Caco-2 (cell line): Measurements from ENCODE around the gene CRYGC. TPM values are rescaled to one million over a fixed set of nuclear protein-coding genes. Genes with fewer than 3 reads are reported as not detected.
"Not testable (repeated sequence)": the region's sequence is repeated elsewhere in the genome, so short reads cannot be mapped to it uniquely, and the experiment has no call there.

ENCODE experiments used
- BruUV-seq: library from RNA; stranded (reverse); fragments of 400-500 nt; replicated peaks from 2 replicates; lab custom pipeline; 2021; lab: Mats Ljungman, UMichigan
- CTCF ChIA-PET: fragments of 300-600 bp; sonication (Branson Sonifier 250); formaldehyde crosslinking; loops from one replicate; lab custom pipeline; 2022; ENCODE audit warnings: antibody characterized with exemption; lab: Charles Lee
- POLR2A ChIA-PET: fragments of 300-600 bp; sonication (Branson Sonifier 250); formaldehyde crosslinking; loops from one replicate; lab custom pipeline; 2022; ENCODE audit warnings: antibody characterized with exemption; lab: Charles Lee
- DNase-seq, 2 experiments: peaks; one replicate each; pipeline versions ENCODE4 v3.0.0 to v3.0.0-alpha.2; 2020 to 2022
- H3K27me3 ChIP-seq: replicated peaks from 2 replicates; pipeline ENCODE4 v1.6.0; 2011; ENCODE audit warnings: low read length; ENCODE audit not compliant: control insufficient read depth, insufficient read depth
- H3K36me3 ChIP-seq: 2 replicates; pipeline ENCODE4 v1.5.1; 2011; ENCODE audit warnings: low read length; ENCODE audit not compliant: control insufficient read depth, insufficient read depth
- H3K4me1 ChIP-seq: fragments of 250-450 bp; sonication (Bioruptor Pico); 2 replicates; pipeline ENCODE4 v1.5.1; 2020; ENCODE audit warnings: mild to moderate bottlenecking
- H3K4me3 ChIP-seq: 2 replicates; pipeline ENCODE4 v1.5.1; 2011; ENCODE audit warnings: low read depth, mild to moderate bottlenecking, control low read depth, low read length
- H3K9me3 ChIP-seq: fragments of 250-450 bp; sonication (Bioruptor Pico); 2 replicates; pipeline ENCODE4 v1.5.1; 2020; ENCODE audit warnings: mild to moderate bottlenecking, moderate library complexity
- H3K27ac Mint-ChIP-seq: one replicate; pipeline ENCODE4 v1.8.0; 2022; ENCODE audit warnings: mixed read lengths; ENCODE audit not compliant: unreplicated experiment
- H3K27me3 Mint-ChIP-seq: one replicate; pipeline ENCODE4 v1.8.0; 2022; ENCODE audit warnings: mixed read lengths; ENCODE audit not compliant: insufficient read depth, unreplicated experiment
- H3K36me3 Mint-ChIP-seq: one replicate; pipeline ENCODE4 v1.8.0; 2022; ENCODE audit warnings: mild to moderate bottlenecking, mixed read lengths; ENCODE audit not compliant: insufficient read depth, unreplicated experiment
- H3K4me1 Mint-ChIP-seq: one replicate; pipeline ENCODE4 v1.8.0; 2022; ENCODE audit warnings: low read depth, mixed read lengths; ENCODE audit not compliant: unreplicated experiment
- H3K4me3 Mint-ChIP-seq: one replicate; pipeline ENCODE4 v1.8.0; 2022; ENCODE audit warnings: mild to moderate bottlenecking, moderate library complexity, mixed read lengths; ENCODE audit not compliant: unreplicated experiment
- H3K9me3 Mint-ChIP-seq: one replicate; pipeline ENCODE4 v1.8.0; 2022; ENCODE audit warnings: mixed read lengths; ENCODE audit not compliant: unreplicated experiment
- intact Hi-C: fragments of 100-400 bp; cut with micrococcal nuclease; formaldehyde crosslinking; loops from one replicate; pipeline ENCODE4 v1.10.0; 2022; ENCODE audit not compliant: unreplicated experiment
- total RNA-seq: library from RNA; stranded (reverse); gene quantifications from 2 replicates; pipeline ENCODE4 v1.2.3, GENCODE V29; 2022
- TF ChIP-seq, protein P1 (sequence below), 2 experiments: fragments of 200-600 bp in 1 of 2; IDR thresholded peaks; 1 replicate in 1 of 2; 2 replicates in 1 of 2; pipeline versions ENCODE4 v1.5.1 to v1.8.0; 2011 to 2022; ENCODE audit warnings: antibody characterized with exemption in 1 of 2, control low read depth in 1 of 2, inconsistent platforms in 1 of 2, low read depth in 1 of 2, low read length in 1 of 2, mild to moderate bottlenecking in 1 of 2, moderate library complexity in 1 of 2; ENCODE audit not compliant: insufficient read depth in 1 of 2, severe bottlenecking in 1 of 2, unreplicated experiment in 1 of 2

The CRYGC gene
- total RNA-seq, 1 experiment from 2014 or later, result not detected

DNA sequence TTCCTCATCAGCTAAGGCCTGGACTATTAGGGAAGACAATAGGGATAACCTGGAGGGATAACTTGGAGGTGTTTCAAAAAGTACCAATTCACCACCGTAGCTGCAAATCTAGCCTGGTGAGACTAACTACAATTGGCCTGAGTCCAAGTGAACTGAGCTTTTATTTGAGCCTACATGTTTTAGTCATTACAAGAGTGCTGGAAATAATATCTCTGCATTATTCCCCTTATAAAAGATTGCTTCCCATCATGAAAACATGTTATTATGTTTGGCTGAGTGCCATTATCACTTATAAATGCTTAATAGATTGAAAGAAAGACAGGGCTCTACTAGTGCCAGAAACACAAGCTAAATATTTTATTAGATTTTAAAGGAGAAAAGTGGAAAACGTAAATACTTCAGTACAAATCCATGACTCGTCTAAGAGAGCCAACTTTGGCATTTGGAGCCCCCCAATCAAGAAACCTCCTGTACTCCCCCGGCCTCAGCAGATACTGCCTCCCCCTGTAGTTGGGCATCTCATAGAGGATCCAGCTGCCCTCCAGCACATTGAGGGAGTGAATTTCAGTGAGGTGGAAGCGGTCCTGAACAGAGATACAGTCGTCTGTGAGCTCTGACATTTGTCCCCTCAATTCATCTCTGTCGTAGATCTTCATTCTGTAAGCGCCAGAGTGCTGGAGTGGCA is 12.8 kb upstream of the CRYGC start:
- DNase-seq, result no peak
- no TSS peak for BruUV-seq
- Mint-ChIP-seq H3K9me3 (peaks cover 10% of the 10 kb centered on the region), H3K36me3 (no peaks in the 10 kb centered on the region), H3K27me3 (no peaks in the 10 kb centered on the region), H3K27ac (no peak overlapping the region), H3K4me3 (no peak overlapping the region), H3K4me1 (peaks cover 11% of the 10 kb centered on the region)
- Histone ChIP-seq H3K4me3 (no peak overlapping the region), H3K9me3 (peaks cover 5% of the 10 kb centered on the region; the same call in 1 of the 2 replicates), H3K4me1 (peaks cover 6% of the 10 kb centered on the region), H3K27me3 (no peaks in the 10 kb centered on the region), H3K36me3 (no peaks in the 10 kb centered on the region)
- ChIA-PET CTCF (interaction anchor here (1.3 kb wide), 1 partner anchor 33 kb away, joined by 4 read pairs; no protein-coding TSS in a partner anchor), POLR2A (interaction anchor here (0.8 kb wide), 1 partner anchor 42 kb away, joined by 3 read pairs; no protein-coding TSS in a partner anchor)
- TF ChIP-seq, protein P1, sequence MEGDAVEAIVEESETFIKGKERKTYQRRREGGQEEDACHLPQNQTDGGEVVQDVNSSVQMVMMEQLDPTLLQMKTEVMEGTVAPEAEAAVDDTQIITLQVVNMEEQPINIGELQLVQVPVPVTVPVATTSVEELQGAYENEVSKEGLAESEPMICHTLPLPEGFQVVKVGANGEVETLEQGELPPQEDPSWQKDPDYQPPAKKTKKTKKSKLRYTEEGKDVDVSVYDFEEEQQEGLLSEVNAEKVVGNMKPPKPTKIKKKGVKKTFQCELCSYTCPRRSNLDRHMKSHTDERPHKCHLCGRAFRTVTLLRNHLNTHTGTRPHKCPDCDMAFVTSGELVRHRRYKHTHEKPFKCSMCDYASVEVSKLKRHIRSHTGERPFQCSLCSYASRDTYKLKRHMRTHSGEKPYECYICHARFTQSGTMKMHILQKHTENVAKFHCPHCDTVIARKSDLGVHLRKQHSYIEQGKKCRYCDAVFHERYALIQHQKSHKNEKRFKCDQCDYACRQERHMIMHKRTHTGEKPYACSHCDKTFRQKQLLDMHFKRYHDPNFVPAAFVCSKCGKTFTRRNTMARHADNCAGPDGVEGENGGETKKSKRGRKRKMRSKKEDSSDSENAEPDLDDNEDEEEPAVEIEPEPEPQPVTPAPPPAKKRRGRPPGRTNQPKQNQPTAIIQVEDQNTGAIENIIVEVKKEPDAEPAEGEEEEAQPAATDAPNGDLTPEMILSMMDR (IDR thresholded peaks at IDR 0.05; ENCODE audit: insufficient read depth in 1 of 2, low read depth in 1 of 2, low read length in 1 of 2, severe bottlenecking in 1 of 2, unreplicated experiment in 1 of 2), result no peak
- intact Hi-C loops, result loop anchor here (2.0 kb wide), 1 partner anchor 24 kb away; no protein-coding TSS in a partner anchor

DNA sequence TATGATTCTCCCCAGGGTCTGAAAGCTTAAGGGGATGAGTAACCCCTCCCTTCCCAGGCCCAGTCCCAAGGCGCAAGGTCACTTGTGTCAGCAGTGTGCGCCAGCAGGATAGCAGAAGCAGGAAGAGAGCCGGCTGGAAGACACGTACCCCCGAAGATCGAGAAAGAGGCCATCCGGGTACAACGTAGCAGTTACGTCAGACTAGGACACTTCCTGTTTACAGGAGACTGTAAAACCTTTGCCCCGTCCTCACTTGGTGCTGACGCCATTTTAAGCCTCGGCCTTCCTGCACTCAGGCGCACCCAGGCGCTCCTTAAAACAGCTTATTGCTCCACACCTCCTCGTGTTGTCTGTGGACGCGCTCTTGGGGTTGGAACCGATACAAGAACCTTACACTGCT is 9.8 kb upstream of the CRYGC start:
- Histone ChIP-seq H3K4me3 (no peak overlapping the region), H3K4me1 (peaks cover 30% of the 10 kb centered on the region), H3K36me3 (no peaks in the 10 kb centered on the region), H3K9me3 (peaks cover 5% of the 10 kb centered on the region; the same call in 1 of the 2 replicates), H3K27me3 (no peaks in the 10 kb centered on the region)
- BruUV-seq, result no TSS peak
- intact Hi-C loops, result no loop called here
- Mint-ChIP-seq H3K9me3 (peaks cover 12% of the 10 kb centered on the region), H3K27ac (no peak overlapping the region), H3K27me3 (no peaks in the 10 kb centered on the region), H3K4me3 (no peak overlapping the region), H3K36me3 (no peaks in the 10 kb centered on the region), H3K4me1 (peaks cover 24% of the 10 kb centered on the region)
- no peak for DNase-seq
- ChIA-PET POLR2A (no interaction called here), CTCF (no interaction called here)
- TF ChIP-seq, protein P1 (IDR thresholded peaks at IDR 0.05; ENCODE audit: insufficient read depth in 1 of 2, low read depth in 1 of 2, low read length in 1 of 2, severe bottlenecking in 1 of 2, unreplicated experiment in 1 of 2), result no peak

DNA sequence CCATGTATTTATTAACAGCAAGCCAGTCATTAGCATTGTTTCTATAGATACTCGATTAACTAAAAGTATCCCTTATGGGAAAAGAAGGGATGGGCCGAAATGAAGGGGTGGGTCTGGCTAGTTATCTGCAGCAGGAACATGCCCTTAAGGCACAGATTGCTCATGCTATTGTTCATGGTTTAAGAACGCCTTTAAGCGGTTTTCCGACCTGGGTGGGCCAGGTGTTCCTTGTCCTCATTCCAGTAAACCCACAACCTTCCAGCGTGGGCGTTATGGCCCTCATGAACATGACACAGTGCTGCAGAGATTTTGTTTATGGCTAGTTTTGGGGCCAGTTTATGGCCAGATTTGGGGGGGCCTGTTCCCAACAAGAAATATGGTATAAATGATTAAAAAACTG is 8.7 kb upstream of the CRYGC start:
- H3K4me3 Mint-ChIP-seq, H3K9me3 ChIP-seq, H3K27ac Mint-ChIP-seq, H3K27me3 Mint-ChIP-seq, H3K4me3 ChIP-seq, DNase-seq, POLR2A ChIA-PET, CTCF ChIA-PET, H3K27me3 ChIP-seq, H3K36me3 Mint-ChIP-seq, BruUV-seq, H3K36me3 ChIP-seq, intact Hi-C loops: not testable (repeated sequence)
- H3K4me1 ChIP-seq, result peaks cover 31% of the 10 kb centered on the region
- H3K4me1 Mint-ChIP-seq, result peaks cover 22% of the 10 kb centered on the region
- peaks cover 12% of the 10 kb centered on the region for H3K9me3 Mint-ChIP-seq
